ENCODE results near the gene WDR7. TPM values are rescaled to one million over a fixed set of nuclear protein-coding genes. Genes with fewer than 3 reads are reported as not detected.

The WDR7 gene
- total RNA-seq, 1 donor from 2014 or later = 29.3 TPM

- no peaks in the 10 kb centered on the region for H3K9me3 ChIP-seq (replicated peaks)
- no peak for TF ChIP-seq CTCF (IDR thresholded peaks at IDR 0.05; ENCODE audit: borderline replicate concordance)
- no peaks in the 10 kb centered on the region for H3K27me3 ChIP-seq (ENCODE audit: low read depth)
- H3K4me1 ChIP-seq = peaks cover 31% of the 10 kb centered on the region
- DNase-seq = no peak
- intact Hi-C loops (cut with micrococcal nuclease) = no loop called here
- no peak overlapping the region for H3K4me3 ChIP-seq
- H3K27ac ChIP-seq (replicated peaks) = no peak overlapping the region
- no peaks in the 10 kb centered on the region for H3K36me3 ChIP-seq
Measured at GRCh38 chr18:56658261-56658660, 7.1 kb downstream of the WDR7 start.

- Histone ChIP-seq H3K27me3 (ENCODE audit: low read depth) (no peaks in the 10 kb centered on the region), H3K9me3 (replicated peaks) (no peaks in the 10 kb centered on the region), H3K4me1 (peaks cover 29% of the 10 kb centered on the region), H3K36me3 (no peaks in the 10 kb centered on the region), H3K4me3 (no peak overlapping the region), H3K27ac (replicated peaks) (no peak overlapping the region)
- no peak for TF ChIP-seq CTCF (IDR thresholded peaks at IDR 0.05; ENCODE audit: borderline replicate concordance)
- intact Hi-C loops (cut with micrococcal nuclease) = no loop called here
- no peak for DNase-seq
Measured at GRCh38 chr18:56659111-56659510, 8.0 kb downstream of the WDR7 start.

GRCh38 chr18:56660655-56661054 lies 9.5 kb downstream of the WDR7 start:
- no peaks in the 10 kb centered on the region for H3K9me3 ChIP-seq (replicated peaks)
- no peaks in the 10 kb centered on the region for H3K36me3 ChIP-seq
- TF ChIP-seq CTCF (IDR thresholded peaks at IDR 0.05; ENCODE audit: borderline replicate concordance) = no peak
- no peak for DNase-seq
- peak overlapping the region; percentile 2 for H3K27ac ChIP-seq (replicated peaks)
- H3K4me3 ChIP-seq = no peak overlapping the region
- peaks cover 29% of the 10 kb centered on the region for H3K4me1 ChIP-seq
- intact Hi-C loops (cut with micrococcal nuclease) = no loop called here
- no peaks in the 10 kb centered on the region for H3K27me3 ChIP-seq (ENCODE audit: low read depth)

- intact Hi-C loops (cut with micrococcal nuclease) = no loop called here
- no peaks in the 10 kb centered on the region for H3K9me3 ChIP-seq (replicated peaks)
- TF ChIP-seq CTCF (IDR thresholded peaks at IDR 0.05; ENCODE audit: borderline replicate concordance) = no peak
- no peak overlapping the region for H3K27ac ChIP-seq (replicated peaks)
- no peaks in the 10 kb centered on the region for H3K27me3 ChIP-seq (ENCODE audit: low read depth)
- H3K4me1 ChIP-seq = peaks cover 29% of the 10 kb centered on the region
- H3K36me3 ChIP-seq = no peaks in the 10 kb centered on the region
- H3K4me3 ChIP-seq = no peak overlapping the region
- DNase-seq = no peak
Measured at GRCh38 chr18:56661360-56662062, 10.4 kb downstream of the WDR7 start.

- Histone ChIP-seq H3K27me3 (ENCODE audit: low read depth) (no peaks in the 10 kb centered on the region), H3K9me3 (replicated peaks) (no peaks in the 10 kb centered on the region), H3K36me3 (no peaks in the 10 kb centered on the region), H3K4me1 (peaks cover 29% of the 10 kb centered on the region), H3K27ac (replicated peaks) (no peak overlapping the region), H3K4me3 (no peak overlapping the region)
- no peak for TF ChIP-seq CTCF (IDR thresholded peaks at IDR 0.05; ENCODE audit: borderline replicate concordance)
- intact Hi-C loops (cut with micrococcal nuclease) = no loop called here
- DNase-seq = no peak
Measured at GRCh38 chr18:56662063-56662408, 10.9 kb downstream of the WDR7 start.

Measured in left ventricle myocardium inferior (tissue), 1 donor.